OCI-M2 (cell line): ENCODE data around the gene FXYD5.
"Not testable (repeated sequence)": the region's sequence is repeated elsewhere in the genome, so short reads cannot be mapped to it uniquely, and the experiment has no call there.

Source experiments
- DNase-seq: peaks from one replicate; lab custom pipeline; 2025; ENCODE audit not compliant: unreplicated experiment; lab: John Stamatoyannopoulos, UW

FXYD5 gene

DNA sequence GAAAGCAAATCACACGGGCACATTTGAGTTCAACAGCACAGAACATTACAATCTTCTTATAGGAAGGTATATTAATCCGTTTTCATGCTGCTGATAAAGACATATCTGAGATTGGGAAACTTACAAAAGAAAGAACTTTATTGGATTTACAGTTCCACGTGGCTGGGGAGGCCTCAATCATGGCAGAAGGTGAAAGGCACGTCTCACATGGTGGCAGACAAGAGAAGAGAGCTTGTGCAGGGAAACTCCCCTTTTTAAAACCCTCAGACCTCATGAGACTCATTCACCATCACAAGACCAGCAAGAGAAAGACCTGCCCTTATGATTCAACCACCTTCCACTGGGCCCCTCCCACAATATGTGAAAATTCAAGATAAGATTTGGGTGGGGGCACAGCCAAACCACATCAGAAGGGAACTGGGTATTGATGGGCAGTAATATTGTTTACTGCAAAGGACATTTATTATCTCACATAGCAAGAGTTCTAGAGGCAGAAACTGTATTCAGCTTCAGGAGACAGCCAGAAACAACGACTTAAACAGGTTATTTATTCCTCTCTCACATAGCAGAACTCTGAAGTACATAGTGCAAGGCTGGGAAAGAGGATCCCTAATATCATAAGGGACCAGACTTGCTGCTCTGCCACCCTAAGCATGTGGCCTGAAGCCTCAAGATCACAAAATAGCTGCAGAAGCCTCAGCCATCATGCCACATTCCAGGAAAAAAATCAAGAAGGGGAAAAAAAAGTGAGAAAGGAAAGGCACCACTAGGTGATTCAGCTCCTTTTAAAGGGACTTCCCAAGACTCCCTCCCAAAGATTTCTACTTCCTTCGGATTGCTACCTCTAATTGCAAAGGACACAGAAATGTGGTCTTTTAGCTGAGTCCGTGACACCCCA, 23.1 kb downstream of the FXYD5 start:
- no peak for DNase-seq

GRCh38 chr19:35178701-35179100, 24.2 kb downstream of the FXYD5 start:
- DNase-seq = no peak

- no peak for DNase-seq
These were observed 25.3 kb downstream of the FXYD5 start for GRCh38 chr19:35179830-35180229.

DNA sequence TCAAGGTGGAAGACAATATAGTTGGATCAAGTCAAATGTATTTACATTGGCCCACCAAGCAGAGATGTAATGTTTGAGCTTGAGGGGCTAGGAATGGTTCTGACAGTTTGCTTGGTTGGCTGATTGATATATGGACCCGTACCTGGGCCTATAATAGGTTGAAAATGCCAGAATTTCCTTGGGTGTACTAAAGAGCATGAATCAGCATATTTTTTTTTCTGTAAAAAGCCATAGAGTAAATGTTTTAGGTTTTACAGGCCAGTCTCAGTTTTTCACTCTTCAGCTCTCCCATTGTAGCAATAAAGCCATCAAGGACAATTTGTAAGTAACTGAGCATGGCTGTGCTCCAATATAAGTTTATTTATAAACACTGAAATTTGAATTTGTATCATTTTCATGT, 26.9 kb downstream of the FXYD5 start:
- no peak for DNase-seq

DNA sequence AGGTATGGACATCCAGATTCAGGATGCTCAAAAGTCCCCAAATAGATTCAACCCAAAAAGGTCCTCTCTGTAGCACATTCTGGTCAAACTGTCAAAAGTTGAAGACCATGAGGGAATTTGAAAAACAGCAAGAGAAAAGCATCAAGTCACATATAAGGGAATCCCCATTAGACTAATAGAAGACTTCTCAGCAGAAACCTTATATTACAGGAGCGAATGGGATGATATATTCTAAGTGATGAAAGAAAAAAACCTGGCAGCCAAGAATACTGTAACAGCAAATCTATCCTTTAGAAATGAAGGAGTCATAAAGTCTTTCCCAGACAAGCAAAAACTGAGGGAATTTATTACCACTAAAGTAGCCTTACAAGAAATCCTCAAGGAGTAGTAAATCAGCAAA, 29.7 kb downstream of the FXYD5 start:
- no peak for DNase-seq

- no peak for DNase-seq
These were observed 30.3 kb downstream of the FXYD5 start for GRCh38 chr19:35184884-35185283.

GRCh38 chr19:35194012-35194984, 39.8 kb downstream of the FXYD5 start:
- no peak for DNase-seq

DNA sequence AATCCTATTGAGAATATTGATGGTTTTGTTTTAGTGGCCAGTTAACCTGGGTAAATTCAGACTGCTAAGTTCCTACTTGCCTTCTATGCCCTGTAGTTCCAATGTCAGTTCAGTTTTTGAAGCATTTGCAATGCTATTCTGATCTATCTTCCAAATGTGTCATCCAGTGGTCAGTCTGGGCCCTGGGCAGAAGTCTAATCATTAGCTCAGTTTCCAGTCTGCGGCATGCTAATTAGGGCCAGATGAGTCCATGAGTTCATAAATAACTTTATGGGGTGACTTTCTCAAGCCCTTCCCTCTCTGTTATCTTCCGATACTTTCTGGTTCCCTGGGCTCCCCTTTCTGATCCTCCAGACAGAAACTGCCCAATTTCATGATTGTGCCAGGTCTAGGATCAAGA, 41.3 kb downstream of the FXYD5 start:
- no peak for DNase-seq

GRCh38 chr19:35196861-35197260, 42.3 kb downstream of the FXYD5 start:
- DNase-seq = not testable (repeated sequence)

- DNase-seq = no peak
These were observed 44.9 kb downstream of the FXYD5 start for GRCh38 chr19:35199481-35199880.

DNA sequence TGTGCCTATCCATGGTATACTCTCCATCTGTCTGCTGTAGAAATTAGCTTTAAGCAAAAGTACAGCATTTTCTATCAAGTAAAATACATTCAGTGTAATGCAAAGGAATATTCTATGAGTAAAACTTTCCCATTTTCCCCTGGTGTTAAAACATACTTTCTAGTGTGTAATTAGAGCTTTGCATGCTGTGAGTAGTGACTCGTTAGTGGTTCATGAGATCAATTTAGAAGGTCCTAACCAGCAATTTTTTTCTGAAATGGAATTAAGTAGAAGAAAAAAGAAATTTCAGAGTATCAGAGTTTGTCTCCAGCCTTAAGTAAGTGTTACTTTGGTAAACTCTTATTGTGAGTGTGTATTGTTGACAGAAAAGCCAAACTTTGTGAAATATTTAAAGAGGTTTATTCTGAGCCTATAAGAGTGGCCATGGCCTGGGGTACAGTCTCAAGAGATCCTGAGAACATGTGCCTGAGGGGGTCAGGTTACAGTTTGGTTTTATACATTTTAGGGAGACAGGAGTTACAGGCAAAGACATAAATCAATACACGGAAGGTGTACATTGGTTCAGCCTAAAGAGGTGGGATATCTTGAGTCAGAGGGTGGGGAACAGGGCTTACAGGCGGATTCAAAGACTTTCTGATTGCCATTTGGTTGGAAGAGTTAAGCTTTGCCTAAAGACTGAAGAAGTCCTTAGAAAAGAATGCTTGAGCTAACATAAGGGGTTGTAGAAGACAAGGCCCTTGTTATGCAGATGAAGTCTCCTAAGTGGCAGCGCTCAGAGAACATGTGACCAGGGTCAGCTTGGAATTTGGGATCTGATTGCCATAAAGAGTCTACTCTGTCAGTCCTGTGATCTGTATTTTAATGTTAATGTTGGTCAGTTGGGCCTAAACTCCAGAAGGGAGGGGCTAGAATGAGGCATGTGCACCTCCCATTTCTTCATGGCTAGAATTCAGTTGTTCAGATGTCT, 48.5 kb downstream of the FXYD5 start:
- no peak for DNase-seq

GRCh38 chr19:35204799-35205732, 50.5 kb downstream of the FXYD5 start:
- peak; percentile 80 for DNase-seq

GRCh38 chr19:35205733-35206323, 51.3 kb downstream of the FXYD5 start:
- DNase-seq = no peak

DNA sequence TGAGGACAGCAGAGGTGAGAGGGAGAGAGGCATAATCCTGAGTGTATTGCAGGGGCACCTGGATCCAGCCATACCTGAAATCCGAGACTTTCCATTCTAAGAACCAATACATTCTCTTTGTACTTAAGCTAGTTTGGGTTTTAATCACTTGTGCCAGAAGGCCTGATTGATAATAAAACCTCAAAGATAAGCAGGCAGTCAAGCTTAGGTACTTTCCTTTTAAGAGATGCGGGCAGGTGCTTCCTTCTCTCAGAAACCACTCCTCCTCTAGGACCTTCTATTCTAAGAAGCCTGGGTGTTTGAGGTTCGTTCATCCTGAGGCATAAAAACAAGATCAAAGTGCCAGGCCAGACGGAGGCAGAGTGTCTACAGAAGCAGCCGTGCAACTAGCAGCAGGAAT, 51.8 kb downstream of the FXYD5 start:
- no peak for DNase-seq

DNA sequence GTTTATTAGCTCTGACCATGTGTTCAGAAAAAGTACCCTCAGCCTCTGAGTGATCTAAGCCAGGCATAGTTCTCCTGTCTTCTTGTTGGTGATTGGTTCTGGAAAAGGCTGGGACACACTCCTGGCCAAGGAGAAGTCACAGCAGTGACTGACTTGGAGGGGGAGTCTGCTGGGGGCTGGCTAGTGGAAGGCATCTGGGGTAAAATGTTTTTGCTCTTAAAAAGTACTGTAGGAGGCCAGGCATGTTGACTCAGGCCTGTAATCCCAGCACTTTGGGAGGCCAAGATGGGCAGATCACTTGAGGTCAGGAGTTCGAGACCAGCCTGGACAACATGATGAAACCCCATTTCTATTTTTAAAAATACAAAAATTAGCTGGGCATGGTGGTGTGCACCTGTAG, 52.3 kb downstream of the FXYD5 start:
- DNase-seq = no peak

DNA sequence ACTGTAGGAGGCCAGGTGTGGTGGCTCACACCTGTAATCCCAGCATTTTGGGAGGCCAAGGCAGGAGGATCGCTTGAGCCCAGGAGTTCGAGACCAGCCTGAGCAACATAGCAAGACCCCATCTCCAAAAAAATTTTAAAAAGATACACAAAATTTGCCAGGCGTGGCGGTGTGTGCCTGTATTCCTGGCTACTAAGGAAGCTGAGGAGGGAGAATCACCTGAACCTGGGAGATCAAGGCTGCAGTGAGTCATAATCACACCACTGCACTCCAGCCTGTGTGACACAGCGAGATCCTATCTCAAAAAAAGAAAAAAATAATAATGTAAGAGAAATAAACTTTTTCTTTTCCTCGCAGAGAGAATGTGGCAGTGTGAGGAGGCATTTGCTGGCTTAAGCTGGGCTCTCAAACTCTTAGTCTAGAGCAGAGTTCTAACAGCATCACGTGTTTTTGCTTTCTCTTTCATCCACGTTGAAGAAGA, 52.9 kb downstream of the FXYD5 start:
- no peak for DNase-seq

- no peak for DNase-seq
These were observed 53.6 kb downstream of the FXYD5 start for GRCh38 chr19:35208121-35208520.

DNA sequence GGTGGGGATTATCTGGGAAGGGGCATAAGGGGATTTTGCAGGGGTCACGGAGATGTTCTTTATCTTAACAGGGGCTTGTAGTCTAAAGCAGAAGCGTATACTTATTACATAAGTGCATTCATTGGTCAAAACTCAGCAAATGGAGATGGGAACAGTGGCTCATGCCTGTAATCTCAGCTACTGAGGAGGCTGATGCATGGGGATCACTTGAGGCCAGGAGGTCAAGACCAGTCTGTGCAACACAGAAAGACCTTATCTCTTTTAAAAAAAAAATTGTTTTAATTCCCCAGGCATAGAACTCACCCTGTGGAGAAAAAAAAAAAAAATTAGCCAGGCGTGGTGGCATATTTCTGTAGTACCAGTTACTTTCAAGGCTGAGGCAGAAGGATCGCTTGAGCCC, 55.1 kb downstream of the FXYD5 start:
- no peak for DNase-seq
